HepG2 (cell line): ENCODE measurements around the gene SKP1. TPM values are rescaled to one million over a fixed set of nuclear protein-coding genes. Genes with fewer than 3 reads are reported as not detected.

Experiments
- ATAC-seq: fragments of 200-7000 bp; cut with Tn5 transposase; 3 replicates; pipeline ENCODE4 v1.9.1; 2020; ENCODE audit warnings: mild to moderate bottlenecking, moderate library complexity
- BruUV-seq: library from RNA; stranded (reverse); fragments of 400-500 nt; replicated peaks from 2 replicates; lab custom pipeline; 2021; lab: Mats Ljungman, UMichigan
- CTCF ChIA-PET: fragments of 300-600 bp; formaldehyde crosslinking; extraction: SDS; loops from one replicate; lab custom pipeline; 2021; ENCODE audit warnings: low total read pairs, inconsistent platforms, low intra/inter-chr PET ratio; lab: Yijun Ruan, JAX
- POLR2A ChIA-PET: fragments of 350-600 bp; sonication (Branson Sonifier 250); formaldehyde crosslinking; loops from one replicate; lab custom pipeline; 2020; ENCODE audit warnings: antibody characterized with exemption, inconsistent platforms; lab: Yijun Ruan, JAX
- DNase-seq: peaks from one replicate; pipeline ENCODE4 v3.0.0-alpha.2; 2015; ENCODE audit warnings: low spot score
- FAIRE-seq: peaks from 3 replicates; lab custom pipeline; 2011; peaks lifted over from hg19 to GRCh38; lab: Jason Lieb, UNC
- H2AFZ ChIP-seq: one replicate; pipeline ENCODE4 v1.6.1; 2011; ENCODE audit warnings: low read length, inconsistent platforms
- H3K27ac ChIP-seq: fragments of 300-600 bp; 3 replicates; pipeline ENCODE4 v1.8.0; 2011; ENCODE audit warnings: mixed run types, mild to moderate bottlenecking, mixed read lengths, low read length, inconsistent platforms; ENCODE audit not compliant: insufficient read depth; ENCODE audit errors: extremely low read length
- H3K27me3 ChIP-seq, 2 experiments: fragments of 200-600 bp in 1 of 2; 2 replicates in 1 of 2; 3 replicates in 1 of 2; pipeline versions ENCODE4 v1.6.0 to v1.8.0; 2011; ENCODE audit warnings: low read length in 2 of 2, mild to moderate bottlenecking in 2 of 2, moderate library complexity in 2 of 2, inconsistent platforms in 1 of 2; ENCODE audit not compliant: insufficient read depth in 2 of 2, control insufficient read depth in 1 of 2
- H3K36me3 ChIP-seq, 2 experiments: fragments of 200-600 bp in 1 of 2; replicated peaks in 1 of 2; 2 replicates in 1 of 2; 3 replicates in 1 of 2; pipeline versions ENCODE4 v1.5.1 to v1.8.0; 2011; ENCODE audit warnings: low read length in 2 of 2, inconsistent platforms in 1 of 2; ENCODE audit not compliant: insufficient read depth in 2 of 2, control insufficient read depth in 1 of 2
- H3K4me1 ChIP-seq: 2 replicates; pipeline ENCODE4 v1.5.1; 2012; ENCODE audit warnings: low read length, inconsistent platforms; ENCODE audit not compliant: insufficient read depth
- H3K4me2 ChIP-seq: 2 replicates; pipeline ENCODE4 v1.6.0; 2011; ENCODE audit warnings: low read depth, low read length, inconsistent platforms
- H3K4me3 ChIP-seq, 3 experiments: fragments of 200-600 bp in 1 of 3; sonication (generic), shearing (Covaris generic) in 1 of 3; replicated peaks in 1 of 3; 2 replicates each; pipeline ENCODE4 v1.5.1; 2011 to 2016; ENCODE audit warnings: low read length in 3 of 3, inconsistent platforms in 2 of 3, low read depth in 2 of 3, mild to moderate bottlenecking in 2 of 3, control low read depth in 1 of 3, mixed read lengths in 1 of 3; ENCODE audit not compliant: insufficient read depth in 1 of 3
- H3K79me2 ChIP-seq: one replicate; pipeline ENCODE4 v1.6.1; 2011; ENCODE audit warnings: low read length, inconsistent platforms; ENCODE audit not compliant: insufficient read depth
- H3K9ac ChIP-seq: 2 replicates; pipeline ENCODE4 v1.6.0; 2011; ENCODE audit warnings: mild to moderate bottlenecking, low read depth, low read length, inconsistent platforms; ENCODE audit not compliant: insufficient read depth
- H3K9me3 ChIP-seq: 2 replicates; pipeline ENCODE4 v1.5.1; 2012; ENCODE audit warnings: mild to moderate bottlenecking, low read length
- H4K20me1 ChIP-seq: 2 replicates; pipeline ENCODE4 v1.6.0; 2011; ENCODE audit warnings: inconsistent platforms, mild to moderate bottlenecking, low read length, moderate library complexity; ENCODE audit not compliant: insufficient read depth
- AHR ChIP-seq: IDR thresholded peaks from 2 replicates; pipeline ENCODE4 v1.6.1; 2018; ENCODE audit warnings: missing genetic modification reagents, missing compliant biosample characterization
- EZH2 ChIP-seq: conservative IDR thresholded peaks from 2 replicates; pipeline ENCODE4 v1.6.1; 2012; ENCODE audit warnings: mild to moderate bottlenecking, low read depth, low read length, moderate library complexity
- GATA4 ChIP-seq: sonication (generic); IDR thresholded peaks from 2 replicates; pipeline ENCODE4 v1.6.1; 2016; ENCODE audit warnings: antibody characterized with exemption, low read depth, borderline replicate concordance
- GPN1 ChIP-seq: sonication (generic); formaldehyde crosslinking; IDR thresholded peaks from 2 replicates; pipeline ENCODE4 v1.5.1; 2020; ENCODE audit warnings: missing genetic modification reagents, borderline replicate concordance
- HHEX ChIP-seq: IDR thresholded peaks from 2 replicates; pipeline ENCODE4 v1.6.1; 2016; ENCODE audit warnings: control low read depth
- IRF2 ChIP-seq: IDR thresholded peaks from 2 replicates; pipeline ENCODE4 v1.6.1; 2018; ENCODE audit warnings: missing genetic modification reagents, missing compliant biosample characterization
- NFKBIZ ChIP-seq: IDR thresholded peaks from 2 replicates; pipeline ENCODE4 v1.6.1; 2018; ENCODE audit warnings: missing genetic modification reagents, missing compliant biosample characterization
- RBAK ChIP-seq: sonication (generic); formaldehyde crosslinking; IDR thresholded peaks from 2 replicates; pipeline ENCODE4 v1.5.1; 2020; ENCODE audit warnings: mild to moderate bottlenecking, missing genetic modification reagents
- TBP ChIP-seq: sonication (generic); formaldehyde crosslinking; IDR thresholded peaks from 2 replicates; pipeline ENCODE4 v1.5.0; 2020; ENCODE audit warnings: missing genetic modification reagents
- ZFP90 ChIP-seq: sonication (generic); formaldehyde crosslinking; IDR thresholded peaks from 2 replicates; pipeline ENCODE4 v1.8.0; 2022; ENCODE audit warnings: missing genetic modification reagents, mild to moderate bottlenecking, inconsistent platforms, borderline replicate concordance
- ZNF205 ChIP-seq: IDR thresholded peaks from 2 replicates; pipeline ENCODE4 v1.6.1; 2018; ENCODE audit warnings: missing biosample characterization, missing genetic modification reagents
- ZNF570 ChIP-seq: sonication (generic); formaldehyde crosslinking; IDR thresholded peaks from 2 replicates; pipeline ENCODE4 v1.4.0; 2020; ENCODE audit warnings: mild to moderate bottlenecking, missing genetic modification reagents, borderline replicate concordance
- ZNF574 ChIP-seq: sonication (generic); formaldehyde crosslinking; IDR thresholded peaks from 2 replicates; pipeline ENCODE4 v1.4.0; 2020; ENCODE audit warnings: missing genetic modification reagents
- WGBS: methylation state at CpG from one replicate; pipeline ENCODE4 v1.1.6; 2017; ENCODE audit warnings: low lambda C conversion rate; 5-methylcytosine and 5-hydroxymethylcytosine counted together
- in situ Hi-C: cut with HindIII; loops from 2 replicates; pipeline ENCODE4 v1.10.0; 2017; ENCODE audit warnings: low pct_unique_long_range_greater_than_20kb; ENCODE audit not compliant: extremely low pct_ligation_motif_present
- intact Hi-C: fragments of 100-400 bp; cut with micrococcal nuclease; formaldehyde crosslinking; loops from one replicate; pipeline ENCODE4 v1.10.0; 2022; ENCODE audit not compliant: unreplicated experiment
- polyA plus RNA-seq, 8 experiments: library from polyadenylated mRNA; depleted of rRNA in 3 of 8; stranded (reverse) in 7 of 8; unstranded in 1 of 8; fragments of >200 nt; fragmentation: Illumina TruSeq in 4 of 8; extraction: Trizol in 4 of 8; gene quantifications; 2 replicates each; pipeline versions ENCODE4 v1.2.1 to v1.2.3, GENCODE V29; 2011 to 2016; ENCODE audit warnings: low read depth in 4 of 8, missing spikeins in 1 of 8, mixed read lengths in 1 of 8; ENCODE audit not compliant: insufficient read depth in 1 of 8
- total RNA-seq, 5 experiments: library from RNA; depleted of rRNA; stranded (reverse); fragments of >200 nt; fragmentation: Illumina TruSeq; extraction: Trizol; gene quantifications; 2 replicates each; pipeline ENCODE4 v1.2.3, GENCODE V29; 2016; ENCODE audit warnings: low read depth in 1 of 5
- TF ChIP-seq, protein P1 (sequence below): sonication (generic); formaldehyde crosslinking; IDR thresholded peaks from 2 replicates; pipeline ENCODE4 v1.4.0; 2020; ENCODE audit warnings: mild to moderate bottlenecking, missing genetic modification reagents

SKP1 gene
- total and polyA plus RNA-seq, 2 of the 13 experiments (the other 11 are each of a cell fraction or from before 2014, with no cell fraction given), result 134 to 340 TPM

DNA sequence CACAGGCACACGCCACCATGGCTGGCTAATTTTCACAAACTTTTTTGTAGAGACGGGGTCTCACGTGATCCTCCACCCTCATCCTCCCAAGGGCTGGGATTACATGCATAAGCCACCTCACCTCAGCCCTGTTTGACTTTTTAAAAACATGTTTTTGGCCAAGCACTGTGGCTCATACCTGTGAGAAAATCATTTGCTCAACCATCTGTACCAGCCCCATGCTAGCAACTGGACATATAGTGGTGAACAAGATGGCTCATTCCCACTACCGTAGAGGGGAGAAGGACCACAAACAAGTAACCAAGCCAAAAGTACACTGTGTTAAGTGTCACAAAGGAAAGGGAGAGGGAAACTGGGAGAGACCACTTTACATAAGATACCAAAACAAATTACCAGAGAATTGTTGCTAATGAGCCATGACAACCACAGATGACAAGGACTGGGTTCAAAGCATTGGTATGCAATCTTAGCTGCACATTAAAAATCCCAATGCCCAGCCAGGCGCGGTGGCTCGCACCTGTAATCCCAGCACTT, 29.9 kb upstream of the SKP1 start (continued):
- TF ChIP-seq ZNF205 (no peak), TBP (CRISPR knock-in tag) (no peak), HHEX (CRISPR knock-in tag) (no peak), EZH2 (no peak), ZNF570 (CRISPR knock-in tag) (no peak), GATA4 (no peak), GPN1 (CRISPR knock-in tag) (no peak)
- TF ChIP-seq, protein P1, sequence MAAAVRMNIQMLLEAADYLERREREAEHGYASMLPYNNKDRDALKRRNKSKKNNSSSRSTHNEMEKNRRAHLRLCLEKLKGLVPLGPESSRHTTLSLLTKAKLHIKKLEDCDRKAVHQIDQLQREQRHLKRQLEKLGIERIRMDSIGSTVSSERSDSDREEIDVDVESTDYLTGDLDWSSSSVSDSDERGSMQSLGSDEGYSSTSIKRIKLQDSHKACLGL, result no peak

- H3K9me3 ChIP-seq, result no peaks in the 10 kb centered on the region
- H3K9ac ChIP-seq, result no peak overlapping the region
- POLR2A ChIA-PET, result no interaction called here
- peaks cover 53% of the 10 kb centered on the region for H3K79me2 ChIP-seq
- TF ChIP-seq ZNF574 (CRISPR knock-in tag) (no peak), RBAK (no peak), AHR (CRISPR knock-in tag) (no peak), ZFP90 (CRISPR knock-in tag) (no peak), NFKBIZ (CRISPR knock-in tag) (no peak), IRF2 (no peak)
- TF ChIP-seq, all 625 proteins: peak for 0
- DNase-seq (no peak), FAIRE-seq (no peak), ATAC-seq (no peak)
- CTCF ChIA-PET, result interaction anchor here (0.6 kb wide), 1 partner anchor 67 kb away, joined by 3 read pairs; no protein-coding TSS in a partner anchor
- peaks cover 16 to 59% of the 10 kb centered on the region in 2 experiments for H3K36me3 ChIP-seq
- BruUV-seq, result no TSS peak
- no peak overlapping the region for H3K27ac ChIP-seq
- H3K27me3 ChIP-seq, result no peaks in the 10 kb centered on the region
- in situ Hi-C loops (no loop called here), intact Hi-C loops (no loop called here)
- no peaks in the 10 kb centered on the region for H3K4me1 ChIP-seq
- 96% methylated on average over 4 of the region's 4 CpGs for WGBS
- no peak overlapping the region for H2AFZ ChIP-seq
- H3K4me3 ChIP-seq, result no peak overlapping the region
- peaks cover 38% of the 10 kb centered on the region for H4K20me1 ChIP-seq
- no peak overlapping the region for H3K4me2 ChIP-seq
These were observed 27.8 kb upstream of the SKP1 start for GRCh38 chr5:134204575-134204974.
